Fibroblast of villous mesenchyme (primary cell): ENCODE results near the gene PCSK6. TPM values are rescaled to one million over a fixed set of nuclear protein-coding genes. Genes with fewer than 3 reads are reported as not detected.
"Not testable (repeated sequence)": the region's sequence is repeated elsewhere in the genome, so short reads cannot be mapped to it uniquely, and the experiment has no call there.

Experiments
- DNase-seq: peaks from one replicate; pipeline ENCODE4 v3.0.0-alpha.2; 2010; ENCODE audit warnings: low read depth
- H3K4me3 ChIP-seq: 2 replicates; pipeline ENCODE4 v1.5.1; 2011; ENCODE audit warnings: low read depth, mild to moderate bottlenecking, low read length
- CTCF ChIP-seq: IDR thresholded peaks from 2 replicates; pipeline ENCODE4 v1.5.1; 2012; ENCODE audit warnings: low read depth, mild to moderate bottlenecking, low read length; ENCODE audit not compliant: insufficient read depth
- total RNA-seq: library from RNA; depleted of rRNA; stranded (reverse); fragments of >200 nt; gene quantifications from 2 replicates; pipeline ENCODE4 v1.2.3, GENCODE V29; 2012

Gene PCSK6
- total RNA-seq, 1 donor, result 10.4 TPM

DNA sequence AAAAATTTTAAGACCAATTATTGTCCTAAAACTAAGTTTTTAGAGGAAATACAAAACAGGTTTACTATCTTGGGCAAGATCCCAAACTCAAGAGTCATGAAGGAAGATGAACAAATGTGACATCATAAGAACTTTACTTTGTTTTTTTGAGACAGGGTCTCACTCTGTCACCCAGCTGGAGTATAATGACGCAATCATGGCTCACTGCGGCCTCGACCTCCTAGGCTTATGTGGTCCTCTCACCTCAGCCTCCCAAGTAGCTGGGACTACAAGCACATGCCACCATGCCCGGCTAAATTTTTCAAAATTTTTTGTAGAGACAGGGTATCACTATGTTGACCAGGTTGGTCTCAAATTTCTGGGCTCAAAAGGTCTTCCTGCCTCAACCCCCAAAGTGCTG is 69.3 kb downstream of the PCSK6 start:
- no peak overlapping the region for H3K4me3 ChIP-seq
- no peak for DNase-seq
- no peak for TF ChIP-seq CTCF

- not testable (repeated sequence) for DNase-seq, H3K4me3 ChIP-seq
Observed at GRCh38 chr15:101416475-101416874, 73.0 kb downstream of the PCSK6 start.

DNA sequence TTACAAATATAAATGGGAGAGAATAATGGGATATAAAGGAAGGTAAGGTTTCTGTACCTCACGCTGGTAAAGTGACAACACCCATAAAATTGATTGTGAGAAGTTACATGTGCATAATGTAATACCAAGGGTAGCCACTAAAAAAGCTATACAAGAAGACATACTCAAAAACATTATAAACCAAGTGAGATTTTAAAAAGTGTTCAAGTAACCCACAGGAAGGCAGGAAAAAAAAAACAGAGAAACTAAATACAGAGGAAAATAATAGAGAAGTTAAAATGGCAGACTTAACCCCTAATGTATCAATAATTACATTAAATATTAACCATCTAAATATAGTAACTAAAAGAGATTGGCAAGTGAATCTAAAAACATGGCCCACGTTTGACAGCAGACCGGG is 76.3 kb downstream of the PCSK6 start:
- H3K4me3 ChIP-seq, result no peak overlapping the region
- DNase-seq, result no peak
- no peak for TF ChIP-seq CTCF

DNA sequence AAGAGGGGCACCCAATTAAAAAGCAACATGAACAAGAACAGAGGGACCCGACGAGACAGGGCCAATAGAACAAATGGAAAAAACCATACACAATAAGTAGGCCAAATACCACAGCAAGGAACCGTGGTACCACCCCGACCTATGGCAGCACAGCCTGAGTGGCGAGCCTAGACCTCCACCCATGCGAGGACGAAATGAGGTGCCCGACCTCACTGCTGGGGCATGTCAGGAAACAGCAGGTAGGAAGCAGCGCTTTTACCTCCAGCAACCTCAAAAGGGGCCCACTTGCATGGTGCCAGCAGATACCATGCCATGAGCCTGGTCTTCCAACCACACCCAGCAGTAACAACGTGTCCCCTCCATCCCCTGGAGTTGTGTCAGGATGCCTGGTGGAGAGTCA is 77.9 kb downstream of the PCSK6 start:
- no peak for DNase-seq
- no peak for TF ChIP-seq CTCF
- H3K4me3 ChIP-seq, result no peak overlapping the region

- TF ChIP-seq CTCF, result no peak
- H3K4me3 ChIP-seq, result no peak overlapping the region
- no peak for DNase-seq
Observed at GRCh38 chr15:101411085-101411484, 78.4 kb downstream of the PCSK6 start.

- no peak overlapping the region for H3K4me3 ChIP-seq
- DNase-seq, result no peak
- no peak for TF ChIP-seq CTCF
Observed at GRCh38 chr15:101410612-101411011, 78.9 kb downstream of the PCSK6 start.

DNA sequence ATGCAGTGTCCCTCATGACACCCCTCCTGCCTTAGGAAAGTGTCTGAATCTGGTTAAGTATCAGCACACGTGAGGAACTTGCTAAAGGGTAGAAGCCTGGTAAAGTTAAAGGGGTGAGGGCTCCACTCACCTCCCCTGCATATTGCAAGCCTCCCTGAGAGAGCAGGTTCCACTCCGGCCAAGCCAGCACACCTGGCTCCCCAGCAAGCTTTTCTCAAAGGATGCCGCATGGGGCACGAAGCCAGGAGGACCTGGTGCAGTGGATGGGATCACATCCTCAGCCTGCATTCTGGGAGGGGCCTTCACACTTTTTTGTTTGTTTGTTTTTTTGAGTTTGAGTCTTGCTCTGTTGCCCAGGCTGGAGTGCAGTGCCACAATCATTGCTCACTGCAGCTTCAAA is 79.9 kb downstream of the PCSK6 start:
- no peak overlapping the region for H3K4me3 ChIP-seq
- DNase-seq, result no peak
- TF ChIP-seq CTCF, result no peak
